SU-DHL-6 (cell line): Measurements from ENCODE around the gene GRIK4.

Source experiments
- EZH2phosphoT487 ChIP-seq: fragments of 200-600 bp; sonication (generic), shearing (Covaris generic); conservative IDR thresholded peaks from 2 replicates; pipeline ENCODE4 v1.6.1; 2018; ENCODE audit warnings: mild to moderate bottlenecking, antibody characterized with exemption, low read length, moderate library complexity, mixed read lengths
- TF ChIP-seq, protein P1 (sequence below): fragments of 200-600 bp; sonication (generic); IDR thresholded peaks from one replicate; pipeline ENCODE4 v1.5.1; 2017; ENCODE audit warnings: antibody characterized with exemption, mild to moderate bottlenecking, low read length, moderate library complexity; ENCODE audit not compliant: insufficient read depth, poor library complexity, severe bottlenecking

GRCh38 chr11:120867024-120867423, 355.5 kb downstream of the GRIK4 start:
- TF ChIP-seq, protein P1, sequence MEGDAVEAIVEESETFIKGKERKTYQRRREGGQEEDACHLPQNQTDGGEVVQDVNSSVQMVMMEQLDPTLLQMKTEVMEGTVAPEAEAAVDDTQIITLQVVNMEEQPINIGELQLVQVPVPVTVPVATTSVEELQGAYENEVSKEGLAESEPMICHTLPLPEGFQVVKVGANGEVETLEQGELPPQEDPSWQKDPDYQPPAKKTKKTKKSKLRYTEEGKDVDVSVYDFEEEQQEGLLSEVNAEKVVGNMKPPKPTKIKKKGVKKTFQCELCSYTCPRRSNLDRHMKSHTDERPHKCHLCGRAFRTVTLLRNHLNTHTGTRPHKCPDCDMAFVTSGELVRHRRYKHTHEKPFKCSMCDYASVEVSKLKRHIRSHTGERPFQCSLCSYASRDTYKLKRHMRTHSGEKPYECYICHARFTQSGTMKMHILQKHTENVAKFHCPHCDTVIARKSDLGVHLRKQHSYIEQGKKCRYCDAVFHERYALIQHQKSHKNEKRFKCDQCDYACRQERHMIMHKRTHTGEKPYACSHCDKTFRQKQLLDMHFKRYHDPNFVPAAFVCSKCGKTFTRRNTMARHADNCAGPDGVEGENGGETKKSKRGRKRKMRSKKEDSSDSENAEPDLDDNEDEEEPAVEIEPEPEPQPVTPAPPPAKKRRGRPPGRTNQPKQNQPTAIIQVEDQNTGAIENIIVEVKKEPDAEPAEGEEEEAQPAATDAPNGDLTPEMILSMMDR, result no peak
- no peak for TF ChIP-seq EZH2phosphoT487
